Epithelial cell of esophagus (primary cell): Measurements from ENCODE around the gene DTWD2.
"Not testable (repeated sequence)": the region's sequence is repeated elsewhere in the genome, so short reads cannot be mapped to it uniquely, and the experiment has no call there.

Experiments used
- DNase-seq: peaks from one replicate; pipeline ENCODE4 v3.0.0; 2010; ENCODE audit warnings: low read depth
- H3K4me3 ChIP-seq: 2 replicates; pipeline ENCODE4 v1.5.1; 2011; ENCODE audit warnings: mild to moderate bottlenecking, low read length, control low read depth
- TF ChIP-seq, protein P1 (sequence below): IDR thresholded peaks from 2 replicates; pipeline ENCODE4 v1.5.1; 2011; ENCODE audit warnings: low read depth, mild to moderate bottlenecking, low read length, control low read depth, inconsistent platforms; ENCODE audit not compliant: insufficient read depth; ENCODE audit errors: missing control alignments

The DTWD2 gene

GRCh38 chr5:118918232-118918631, 70.1 kb downstream of the DTWD2 start:
- no peak overlapping the region for H3K4me3 ChIP-seq
- no peak for DNase-seq
- TF ChIP-seq, protein P1, sequence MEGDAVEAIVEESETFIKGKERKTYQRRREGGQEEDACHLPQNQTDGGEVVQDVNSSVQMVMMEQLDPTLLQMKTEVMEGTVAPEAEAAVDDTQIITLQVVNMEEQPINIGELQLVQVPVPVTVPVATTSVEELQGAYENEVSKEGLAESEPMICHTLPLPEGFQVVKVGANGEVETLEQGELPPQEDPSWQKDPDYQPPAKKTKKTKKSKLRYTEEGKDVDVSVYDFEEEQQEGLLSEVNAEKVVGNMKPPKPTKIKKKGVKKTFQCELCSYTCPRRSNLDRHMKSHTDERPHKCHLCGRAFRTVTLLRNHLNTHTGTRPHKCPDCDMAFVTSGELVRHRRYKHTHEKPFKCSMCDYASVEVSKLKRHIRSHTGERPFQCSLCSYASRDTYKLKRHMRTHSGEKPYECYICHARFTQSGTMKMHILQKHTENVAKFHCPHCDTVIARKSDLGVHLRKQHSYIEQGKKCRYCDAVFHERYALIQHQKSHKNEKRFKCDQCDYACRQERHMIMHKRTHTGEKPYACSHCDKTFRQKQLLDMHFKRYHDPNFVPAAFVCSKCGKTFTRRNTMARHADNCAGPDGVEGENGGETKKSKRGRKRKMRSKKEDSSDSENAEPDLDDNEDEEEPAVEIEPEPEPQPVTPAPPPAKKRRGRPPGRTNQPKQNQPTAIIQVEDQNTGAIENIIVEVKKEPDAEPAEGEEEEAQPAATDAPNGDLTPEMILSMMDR, result no peak

DNA sequence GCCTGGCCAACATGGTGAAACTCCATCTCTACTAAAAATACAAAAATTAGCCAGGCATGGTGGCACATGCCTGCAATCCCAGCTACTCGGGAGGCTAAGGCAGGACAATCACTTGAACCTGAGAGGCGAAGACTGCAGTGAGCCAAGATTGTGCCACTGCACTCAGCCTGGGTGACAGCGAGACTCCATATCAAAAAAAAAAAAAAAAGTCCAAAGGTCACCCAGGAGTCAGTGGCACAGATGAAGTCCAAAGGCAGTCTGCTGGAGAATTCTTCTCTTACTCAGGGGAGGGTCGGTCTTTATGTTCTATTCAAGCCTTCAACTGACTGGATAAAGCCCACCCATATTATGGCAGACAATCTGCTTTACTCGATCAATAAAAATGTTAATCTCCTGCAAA, 80.8 kb downstream of the DTWD2 start:
- not testable (repeated sequence) for H3K4me3 ChIP-seq, DNase-seq

DNA sequence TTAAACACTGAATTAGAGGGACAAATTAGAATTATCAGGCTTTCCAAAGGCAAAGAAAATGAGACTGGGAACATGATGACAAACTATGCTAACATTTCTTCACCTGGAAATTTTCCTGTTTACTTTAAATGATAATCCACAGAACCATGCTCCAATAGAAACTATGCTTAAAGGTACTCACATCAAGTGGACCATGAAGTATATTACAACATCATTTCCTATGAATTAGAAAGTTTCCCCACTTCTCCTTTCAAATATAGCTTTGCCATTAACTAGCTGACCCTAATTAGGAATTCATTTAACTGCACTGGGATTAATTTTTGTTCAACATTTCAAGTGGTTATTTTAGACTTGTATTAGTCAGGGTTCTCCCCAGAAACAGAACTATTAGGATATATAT, 81.4 kb downstream of the DTWD2 start:
- DNase-seq, result no peak
- H3K4me3 ChIP-seq, result no peak overlapping the region
- TF ChIP-seq, protein P1, result no peak

DNA sequence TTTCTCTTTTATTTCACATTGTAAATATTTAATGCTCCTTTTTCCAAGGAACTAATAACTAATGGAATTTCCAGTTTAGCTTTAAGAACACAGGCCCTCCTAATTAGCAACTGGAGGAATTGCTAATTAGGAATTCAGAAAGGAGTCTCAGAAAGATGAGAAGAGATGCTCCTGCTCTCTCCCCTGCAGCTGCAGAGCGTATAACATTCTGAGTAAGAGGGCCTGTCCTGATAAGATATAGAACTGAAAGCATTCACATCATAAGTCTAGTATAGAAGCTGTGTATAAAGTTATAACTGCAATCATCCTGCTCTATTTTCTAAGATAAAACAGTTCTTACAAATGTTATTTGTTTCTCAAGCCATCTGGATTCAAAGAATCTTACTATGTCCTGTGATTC, 83.2 kb downstream of the DTWD2 start:
- H3K4me3 ChIP-seq, result no peak overlapping the region
- DNase-seq, result no peak
- TF ChIP-seq, protein P1, result no peak

DNA sequence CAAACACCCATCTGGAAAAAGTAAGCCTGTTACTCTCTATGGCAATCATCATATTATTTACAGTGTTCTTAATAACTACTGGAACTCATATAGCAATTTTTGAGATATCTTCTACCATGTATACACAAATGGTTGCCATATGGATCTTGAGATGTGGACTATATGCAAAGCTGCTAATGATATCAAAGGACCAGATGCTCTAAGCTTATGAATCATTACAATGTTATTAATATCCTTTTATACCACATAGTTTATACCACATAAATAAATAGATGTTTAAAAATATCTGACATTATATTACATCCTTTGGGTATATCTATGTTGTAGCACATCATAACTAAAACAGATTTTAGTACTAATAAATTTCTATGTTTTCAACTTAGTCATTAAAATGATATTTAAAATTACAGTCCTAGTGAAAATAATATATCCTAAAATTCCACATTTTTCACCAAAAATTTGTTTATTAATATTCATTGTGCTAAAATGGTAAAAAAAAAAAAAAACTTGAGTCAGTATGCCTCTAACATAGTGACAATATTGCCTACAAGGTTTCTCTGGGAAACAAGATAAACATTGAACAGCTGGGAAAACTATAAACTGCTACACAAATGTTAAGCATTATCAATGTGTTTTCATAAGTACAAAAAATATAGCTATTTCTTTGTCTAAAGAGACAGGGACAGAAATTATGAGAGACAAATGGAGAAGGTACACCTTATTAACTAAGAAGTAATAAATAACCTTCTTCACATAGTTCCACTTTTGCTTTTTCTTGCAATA, 85.5 kb downstream of the DTWD2 start:
- TF ChIP-seq, protein P1, result no peak
- H3K4me3 ChIP-seq, result no peak overlapping the region
- DNase-seq, result no peak

GRCh38 chr5:118894709-118895108, 93.6 kb downstream of the DTWD2 start:
- TF ChIP-seq, protein P1, result no peak
- DNase-seq, result no peak
- no peak overlapping the region for H3K4me3 ChIP-seq

- H3K4me3 ChIP-seq, result no peak overlapping the region
- TF ChIP-seq, protein P1, result no peak
- no peak for DNase-seq
These were observed 97.1 kb downstream of the DTWD2 start for GRCh38 chr5:118891252-118891651.
